NCI-H1092 (cell line): Measurements from ENCODE around the gene TFF1.
"Not testable (repeated sequence)": the region's sequence is repeated elsewhere in the genome, so short reads cannot be mapped to it uniquely, and the experiment has no call there.

Experiments used
- DNase-seq: peaks from one replicate; lab custom pipeline; 2025; lab: John Stamatoyannopoulos, UW

The TFF1 gene

GRCh38 chr21:42366292-42367010 lies at the start of gene TFF1:
Gene TFF1 (minus strand): TSS chr21:42366535. CDS start chr21:42366495, 40 bp downstream.
- no peak for DNase-seq

- DNase-seq = no peak
Observed at GRCh38 chr21:42414928-42415769, 48.8 kb upstream of the TFF1 start.

GRCh38 chr21:42414553-42414927 lies 48.2 kb upstream of the TFF1 start:
- no peak for DNase-seq

GRCh38 chr21:42414066-42414465 lies 47.7 kb upstream of the TFF1 start:
- DNase-seq = no peak

- no peak for DNase-seq
Observed at GRCh38 chr21:42413500-42413899, 47.2 kb upstream of the TFF1 start.

GRCh38 chr21:42413093-42413492 lies 46.8 kb upstream of the TFF1 start:
- no peak for DNase-seq

- no peak for DNase-seq
Observed at GRCh38 chr21:42412636-42412933, 46.2 kb upstream of the TFF1 start.

- no peak for DNase-seq
Observed at GRCh38 chr21:42411891-42412635, 45.7 kb upstream of the TFF1 start.

- no peak for DNase-seq
Observed at GRCh38 chr21:42411197-42411869, 45.0 kb upstream of the TFF1 start.

GRCh38 chr21:42409366-42409765 lies 43.0 kb upstream of the TFF1 start:
- no peak for DNase-seq

- DNase-seq = not testable (repeated sequence)
Observed at GRCh38 chr21:42408718-42409117, 42.4 kb upstream of the TFF1 start.

GRCh38 chr21:42407476-42407875 lies 41.1 kb upstream of the TFF1 start:
- no peak for DNase-seq

- no peak for DNase-seq
Observed at GRCh38 chr21:42406866-42407265, 40.5 kb upstream of the TFF1 start.

GRCh38 chr21:42406201-42406621 lies 39.9 kb upstream of the TFF1 start:
- DNase-seq = no peak

GRCh38 chr21:42405064-42406013 lies 39.0 kb upstream of the TFF1 start:
- DNase-seq = no peak

GRCh38 chr21:42404539-42404938 lies 38.2 kb upstream of the TFF1 start:
- DNase-seq = no peak

- no peak for DNase-seq
Observed at GRCh38 chr21:42403611-42404231, 37.4 kb upstream of the TFF1 start, which contains the start of gene UBASH3A. Gene UBASH3A (plus strand): TSS chr21:42403902. CDS start chr21:42403946, 44 bp downstream.

- no peak for DNase-seq
Observed at GRCh38 chr21:42401820-42402251, 35.5 kb upstream of the TFF1 start.

- DNase-seq = no peak
Observed at GRCh38 chr21:42401154-42401553, 34.8 kb upstream of the TFF1 start.

- DNase-seq = no peak
Observed at GRCh38 chr21:42400525-42400924, 34.2 kb upstream of the TFF1 start.
